HCT116 (cell line): ENCODE data around the gene OR4E1. TPM values are rescaled to one million over a fixed set of nuclear protein-coding genes. Genes with fewer than 3 reads are reported as not detected.

ENCODE experiments used
- ATAC-seq: fragments of 200-7000 bp; cut with Tn5 transposase; 2 replicates; pipeline ENCODE4 v1.9.1; 2020; ENCODE audit warnings: mild to moderate bottlenecking, moderate library complexity
- BruUV-seq: library from RNA; stranded (reverse); fragments of 400-500 nt; replicated peaks from 2 replicates; lab custom pipeline; 2021; lab: Mats Ljungman, UMichigan
- CTCF ChIA-PET: fragments of 300-600 bp; sonication (Branson Sonifier 250); formaldehyde crosslinking; loops from one replicate; lab custom pipeline; 2021; ENCODE audit warnings: antibody characterized with exemption; lab: Charles Lee
- POLR2A ChIA-PET: fragments of 300-600, 350-600 bp; sonication (Branson Sonifier 250); formaldehyde crosslinking; loops from one replicate; lab custom pipeline; 2021; ENCODE audit warnings: antibody characterized with exemption; lab: Charles Lee
- RAD21 ChIA-PET, 2 experiments: fragments of 300-600 bp; sonication (Branson Sonifier 250); formaldehyde crosslinking; loops; one replicate each; lab custom pipeline; 2023; ENCODE audit warnings: low total read pairs in 2 of 2; ENCODE audit not compliant: uncharacterized antibody in 2 of 2, unreplicated experiment in 2 of 2, low non-redundant PET in 1 of 2; lab: Charles Lee
- DNase-seq: peaks from one replicate; pipeline ENCODE4 v3.0.0-alpha.2; 2010; ENCODE audit warnings: low read depth, low spot score
- H2AFZ ChIP-seq: fragments of 200-600 bp; shearing (Covaris generic), sonication (generic); 2 replicates; pipeline ENCODE4 v1.6.1; 2017; ENCODE audit warnings: low read depth, mixed run types, mixed read lengths, antibody characterized with exemption, low read length; ENCODE audit not compliant: poor library complexity, severe bottlenecking
- H3K27ac ChIP-seq: 2 replicates; pipeline ENCODE4 v1.5.1; 2012; ENCODE audit warnings: low read depth, low read length
- H3K27me3 ChIP-seq: fragments of 200-600 bp; sonication (generic); 2 replicates; pipeline ENCODE4 v1.6.1; 2016; ENCODE audit warnings: mixed run types, low read length, mixed read lengths; ENCODE audit not compliant: insufficient read depth
- H3K36me3 ChIP-seq, 2 experiments: fragments of 200-500 bp in 1 of 2; fragments of 200-600 bp in 1 of 2; sonication (Bioruptor generic) in 1 of 2; sonication (generic) in 1 of 2; 2 replicates each; pipeline versions ENCODE4 v1.5.1 to v1.6.1; 2014 to 2016; ENCODE audit warnings: low read length in 2 of 2, inconsistent platforms in 1 of 2, mixed read lengths in 1 of 2, mixed run types in 1 of 2; ENCODE audit not compliant: insufficient read depth in 2 of 2, control insufficient read depth in 1 of 2
- H3K4me1 ChIP-seq, 2 experiments: fragments of 200-600 bp in 1 of 2; sonication (generic) in 1 of 2; 2 replicates each; pipeline versions ENCODE4 v1.5.1 to v1.6.1; 2012 to 2017; ENCODE audit warnings: low read length in 2 of 2, inconsistent platforms in 1 of 2, mild to moderate bottlenecking in 1 of 2, mixed read lengths in 1 of 2, mixed run types in 1 of 2, moderate library complexity in 1 of 2; ENCODE audit not compliant: insufficient read depth in 2 of 2, control insufficient read depth in 1 of 2
- H3K4me2 ChIP-seq: fragments of 200-600 bp; sonication (generic); 2 replicates; pipeline ENCODE4 v1.6.1; 2017; ENCODE audit warnings: mixed run types, low read length, mixed read lengths
- H3K4me3 ChIP-seq, 2 experiments: fragments of 200-600 bp in 1 of 2; sonication (generic) in 1 of 2; replicated peaks in 1 of 2; 2 replicates each; pipeline ENCODE4 v1.5.1; 2011 to 2016; ENCODE audit warnings: low read length in 2 of 2, control low read depth in 1 of 2, low read depth in 1 of 2, mild to moderate bottlenecking in 1 of 2, mixed read lengths in 1 of 2, mixed run types in 1 of 2
- H3K79me2 ChIP-seq: fragments of 200-600 bp; sonication (generic); 2 replicates; pipeline ENCODE4 v1.6.1; 2017; ENCODE audit warnings: mild to moderate bottlenecking, mixed run types, low read length, moderate library complexity, mixed read lengths; ENCODE audit not compliant: insufficient read depth
- H3K9ac ChIP-seq: fragments of 200-600 bp; sonication (generic); 2 replicates; pipeline ENCODE4 v1.6.1; 2016; ENCODE audit warnings: low read length, mixed read lengths
- H3K9me2 ChIP-seq: fragments of 200-600 bp; sonication (generic), shearing (Covaris generic); 2 replicates; pipeline ENCODE4 v1.6.1; 2017; ENCODE audit warnings: mixed run types, mild to moderate bottlenecking, moderate library complexity; ENCODE audit not compliant: insufficient read depth
- H3K9me3 ChIP-seq, 2 experiments: fragments of 200-500 bp in 1 of 2; fragments of 200-600 bp in 1 of 2; sonication (Bioruptor generic) in 1 of 2; sonication (generic) in 1 of 2; 2 replicates each; pipeline ENCODE4 v1.6.1; 2014 to 2017; ENCODE audit warnings: low read length in 2 of 2, mixed read lengths in 2 of 2, inconsistent platforms in 1 of 2, low read depth in 1 of 2, mild to moderate bottlenecking in 1 of 2, mixed run types in 1 of 2, moderate library complexity in 1 of 2; ENCODE audit not compliant: control insufficient read depth in 1 of 2, insufficient read depth in 1 of 2
- H4K20me1 ChIP-seq: fragments of 200-600 bp; sonication (generic), shearing (Covaris generic); 2 replicates; pipeline ENCODE4 v1.6.1; 2017; ENCODE audit warnings: mixed run types, mild to moderate bottlenecking, moderate library complexity; ENCODE audit not compliant: insufficient read depth
- ATF3 ChIP-seq: IDR thresholded peaks from 2 replicates; pipeline ENCODE4 v1.6.1; 2012
- CBX3 ChIP-seq: IDR thresholded peaks from 2 replicates; pipeline ENCODE4 v1.6.1; 2012; ENCODE audit warnings: low read depth
- ELF1 ChIP-seq: IDR thresholded peaks from 2 replicates; pipeline ENCODE4 v1.6.1; 2012; ENCODE audit warnings: low read depth, borderline replicate concordance
- EZH2 ChIP-seq: fragments of 200-600 bp; sonication (generic); IDR thresholded peaks from 2 replicates; pipeline ENCODE4 v1.6.1; 2017; ENCODE audit warnings: antibody characterized with exemption, mixed run types
- EZH2phosphoT487 ChIP-seq: fragments of 200-600 bp; IDR thresholded peaks from 2 replicates; pipeline ENCODE4 v1.6.1; 2018; ENCODE audit warnings: antibody characterized with exemption, borderline replicate concordance
- FOSL1 ChIP-seq: IDR thresholded peaks from 2 replicates; pipeline ENCODE4 v1.6.1; 2012; ENCODE audit warnings: low read depth
- SP1 ChIP-seq: IDR thresholded peaks from 2 replicates; pipeline ENCODE4 v1.6.1; 2012; ENCODE audit warnings: low read depth
- YY1 ChIP-seq: IDR thresholded peaks from 2 replicates; pipeline ENCODE4 v1.6.1; 2011; ENCODE audit warnings: low read length, low read depth, moderate library complexity, mild to moderate bottlenecking; ENCODE audit not compliant: insufficient replicate concordance; ENCODE audit errors: extremely low read depth
- intact Hi-C: fragments of 100-400 bp; cut with micrococcal nuclease; formaldehyde crosslinking; loops from 2 replicates; pipeline ENCODE4 v1.10.0; 2022
- total RNA-seq: library from RNA; stranded (reverse); gene quantifications from one replicate; pipeline ENCODE4 v1.2.1, GENCODE V29; 2021; ENCODE audit not compliant: unreplicated experiment
- TF ChIP-seq, protein P1 (sequence below): IDR thresholded peaks from 2 replicates; pipeline ENCODE4 v1.6.1; 2011; ENCODE audit warnings: mild to moderate bottlenecking, low read length, moderate library complexity; ENCODE audit not compliant: insufficient replicate concordance; ENCODE audit errors: extremely low read depth
- TF ChIP-seq, protein P2 (sequence below): IDR thresholded peaks from 2 replicates; pipeline ENCODE4 v1.6.1; 2012

The OR4E1 gene
- total RNA-seq, 1 experiment from 2014 or later = not detected

GRCh38 chr14:21675566-21675965 is 1.9 kb upstream of the OR4E1 start:
- no peak overlapping the region for H3K27ac ChIP-seq
- no peak for TF ChIP-seq YY1
- no peak for TF ChIP-seq FOSL1
- no peak for TF ChIP-seq SP1
- no peak for TF ChIP-seq ATF3
- TF ChIP-seq EZH2phosphoT487 = no peak
- TF ChIP-seq, protein P1, sequence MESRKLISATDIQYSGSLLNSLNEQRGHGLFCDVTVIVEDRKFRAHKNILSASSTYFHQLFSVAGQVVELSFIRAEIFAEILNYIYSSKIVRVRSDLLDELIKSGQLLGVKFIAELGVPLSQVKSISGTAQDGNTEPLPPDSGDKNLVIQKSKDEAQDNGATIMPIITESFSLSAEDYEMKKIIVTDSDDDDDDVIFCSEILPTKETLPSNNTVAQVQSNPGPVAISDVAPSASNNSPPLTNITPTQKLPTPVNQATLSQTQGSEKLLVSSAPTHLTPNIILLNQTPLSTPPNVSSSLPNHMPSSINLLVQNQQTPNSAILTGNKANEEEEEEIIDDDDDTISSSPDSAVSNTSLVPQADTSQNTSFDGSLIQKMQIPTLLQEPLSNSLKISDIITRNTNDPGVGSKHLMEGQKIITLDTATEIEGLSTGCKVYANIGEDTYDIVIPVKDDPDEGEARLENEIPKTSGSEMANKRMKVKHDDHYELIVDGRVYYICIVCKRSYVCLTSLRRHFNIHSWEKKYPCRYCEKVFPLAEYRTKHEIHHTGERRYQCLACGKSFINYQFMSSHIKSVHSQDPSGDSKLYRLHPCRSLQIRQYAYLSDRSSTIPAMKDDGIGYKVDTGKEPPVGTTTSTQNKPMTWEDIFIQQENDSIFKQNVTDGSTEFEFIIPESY = no peak
- TF ChIP-seq, protein P2, sequence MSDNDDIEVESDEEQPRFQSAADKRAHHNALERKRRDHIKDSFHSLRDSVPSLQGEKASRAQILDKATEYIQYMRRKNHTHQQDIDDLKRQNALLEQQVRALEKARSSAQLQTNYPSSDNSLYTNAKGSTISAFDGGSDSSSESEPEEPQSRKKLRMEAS = no peak
- no peak for TF ChIP-seq EZH2
- TF ChIP-seq ELF1 = no peak
- no peak for TF ChIP-seq CBX3
- TF ChIP-seq, all 23 proteins: peak for 0
- DNase-seq (no peak), ATAC-seq (no peak)
- intact Hi-C loops = no loop called here
- Histone ChIP-seq H3K9me3 (no peaks in the 10 kb centered on the region), H3K36me3 (no peaks in the 10 kb centered on the region), H3K9me2 (no peaks in the 10 kb centered on the region), H3K4me1 (no peaks in the 10 kb centered on the region), H3K4me2 (no peak overlapping the region), H3K79me2 (no peaks in the 10 kb centered on the region), H2AFZ (no peak overlapping the region), H3K27me3 (peaks cover 46% of the 10 kb centered on the region), H3K9ac (no peak overlapping the region), H4K20me1 (no peaks in the 10 kb centered on the region), H3K4me3 (no peak overlapping the region)
- no TSS peak for BruUV-seq
- CTCF ChIA-PET = no interaction called here
- POLR2A ChIA-PET = no interaction called here
- RAD21 ChIA-PET = no interaction called here
